Thyroid gland (tissue), 4 donors: ENCODE measurements around the gene FAM200B. TPM values are rescaled to one million over a fixed set of nuclear protein-coding genes. Genes with fewer than 3 reads are reported as not detected.

Experiments
- DNase-seq, 2 donors: peaks; one replicate each; pipeline ENCODE4 v3.0.0-alpha.2; 2019
- H3K27ac ChIP-seq, 3 donors: fragments of 200-600 bp; sonication (generic); 1 replicate in 2 of 3; 2 replicates in 1 of 3; pipeline ENCODE4 v1.5.1; 2016 to 2019; ENCODE audit warnings: mild to moderate bottlenecking in 1 of 3, moderate library complexity in 1 of 3
- H3K27me3 ChIP-seq: fragments of 200-600 bp; sonication (generic); one replicate; pipeline ENCODE4 v1.5.1; 2019
- H3K36me3 ChIP-seq, 2 donors: fragments of 200-600 bp; sonication (generic); one replicate each; pipeline ENCODE4 v1.5.1; 2016 to 2019
- H3K4me1 ChIP-seq, 2 donors: fragments of 200-600 bp; sonication (generic); one replicate each; pipeline ENCODE4 v1.5.1; 2017 to 2019
- H3K4me3 ChIP-seq, 3 donors: fragments of 200-600 bp; sonication (generic); replicated peaks in 1 of 3; 1 replicate in 2 of 3; 2 replicates in 1 of 3; pipeline ENCODE4 v1.5.1; 2016; ENCODE audit warnings: mild to moderate bottlenecking in 1 of 3
- H3K9me3 ChIP-seq: fragments of 200-600 bp; sonication (generic); one replicate; pipeline ENCODE4 v1.5.1; 2017
- POLR2A ChIP-seq, 2 donors: fragments of 450-650 bp; IDR thresholded peaks; one replicate each; pipeline ENCODE4 v1.6.1; 2017; ENCODE audit warnings: antibody characterized with exemption in 2 of 2, mild to moderate bottlenecking in 2 of 2, moderate library complexity in 1 of 2
- WGBS, 2 donors: methylation state at CpG; one replicate each; pipeline ENCODE4 v1.1.5; 2017; 5-methylcytosine and 5-hydroxymethylcytosine counted together
- intact Hi-C: fragments of 100-400 bp; cut with DNase I; formaldehyde crosslinking; loops from one replicate; pipeline ENCODE4 v1.15.1; 2023
- total RNA-seq, 4 donors: library from RNA; depleted of rRNA; stranded (reverse); fragments of >200 nt; gene quantifications; one replicate each; pipeline ENCODE4 v1.2.3, GENCODE V29; 2016
- TF ChIP-seq, protein P1 (sequence below), 6 experiments: fragments of 200-600 bp in 3 of 6; fragments of 450-650 bp in 3 of 6; sonication (generic) in 3 of 6; IDR thresholded peaks; one replicate each; pipeline ENCODE4 v1.5.1; 2016 to 2019; ENCODE audit warnings: antibody characterized with exemption in 6 of 6, mild to moderate bottlenecking in 2 of 6, inconsistent platforms in 1 of 6, moderate library complexity in 1 of 6

FAM200B gene
- total RNA-seq, 4 donors from 2014 or later: 62.4 to 85.6 (median 73.2) TPM

DNA sequence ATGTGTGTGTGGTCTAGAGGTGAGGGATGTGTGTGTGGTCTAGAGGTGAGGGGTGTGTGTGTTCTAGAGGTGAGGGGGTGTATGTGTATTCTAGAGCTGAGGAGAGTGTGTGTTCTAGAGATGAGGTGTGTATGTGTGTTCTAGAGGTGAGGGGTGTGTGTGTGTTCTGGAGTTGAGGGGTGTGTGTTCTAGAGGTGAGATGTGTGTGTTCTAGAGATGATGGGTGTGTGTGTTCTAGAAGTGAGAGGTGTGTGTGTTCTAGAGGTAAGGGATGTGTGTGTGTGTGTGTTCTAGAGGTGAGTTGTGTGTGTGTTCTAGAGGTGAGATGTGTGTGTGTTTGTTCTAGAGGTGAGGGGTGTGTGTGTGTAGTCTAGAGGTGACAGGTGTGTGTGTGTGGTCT is 22.5 kb downstream of the FAM200B start:
- no peak for TF ChIP-seq POLR2A (IDR thresholded peaks at IDR 0.05)
- TF ChIP-seq, protein P1, sequence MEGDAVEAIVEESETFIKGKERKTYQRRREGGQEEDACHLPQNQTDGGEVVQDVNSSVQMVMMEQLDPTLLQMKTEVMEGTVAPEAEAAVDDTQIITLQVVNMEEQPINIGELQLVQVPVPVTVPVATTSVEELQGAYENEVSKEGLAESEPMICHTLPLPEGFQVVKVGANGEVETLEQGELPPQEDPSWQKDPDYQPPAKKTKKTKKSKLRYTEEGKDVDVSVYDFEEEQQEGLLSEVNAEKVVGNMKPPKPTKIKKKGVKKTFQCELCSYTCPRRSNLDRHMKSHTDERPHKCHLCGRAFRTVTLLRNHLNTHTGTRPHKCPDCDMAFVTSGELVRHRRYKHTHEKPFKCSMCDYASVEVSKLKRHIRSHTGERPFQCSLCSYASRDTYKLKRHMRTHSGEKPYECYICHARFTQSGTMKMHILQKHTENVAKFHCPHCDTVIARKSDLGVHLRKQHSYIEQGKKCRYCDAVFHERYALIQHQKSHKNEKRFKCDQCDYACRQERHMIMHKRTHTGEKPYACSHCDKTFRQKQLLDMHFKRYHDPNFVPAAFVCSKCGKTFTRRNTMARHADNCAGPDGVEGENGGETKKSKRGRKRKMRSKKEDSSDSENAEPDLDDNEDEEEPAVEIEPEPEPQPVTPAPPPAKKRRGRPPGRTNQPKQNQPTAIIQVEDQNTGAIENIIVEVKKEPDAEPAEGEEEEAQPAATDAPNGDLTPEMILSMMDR (IDR thresholded peaks at IDR 0.05): no peak
- DNase-seq: no peak
- Histone ChIP-seq H3K4me3 (no peak overlapping the region), H3K27ac (no peak overlapping the region), H3K36me3 (no peaks in the 10 kb centered on the region), H3K27me3 (no peaks in the 10 kb centered on the region), H3K9me3 (no peaks in the 10 kb centered on the region), H3K4me1 (peaks cover 5 to 6% of the 10 kb centered on the region in 2 donors)
- intact Hi-C loops: no loop called here

DNA sequence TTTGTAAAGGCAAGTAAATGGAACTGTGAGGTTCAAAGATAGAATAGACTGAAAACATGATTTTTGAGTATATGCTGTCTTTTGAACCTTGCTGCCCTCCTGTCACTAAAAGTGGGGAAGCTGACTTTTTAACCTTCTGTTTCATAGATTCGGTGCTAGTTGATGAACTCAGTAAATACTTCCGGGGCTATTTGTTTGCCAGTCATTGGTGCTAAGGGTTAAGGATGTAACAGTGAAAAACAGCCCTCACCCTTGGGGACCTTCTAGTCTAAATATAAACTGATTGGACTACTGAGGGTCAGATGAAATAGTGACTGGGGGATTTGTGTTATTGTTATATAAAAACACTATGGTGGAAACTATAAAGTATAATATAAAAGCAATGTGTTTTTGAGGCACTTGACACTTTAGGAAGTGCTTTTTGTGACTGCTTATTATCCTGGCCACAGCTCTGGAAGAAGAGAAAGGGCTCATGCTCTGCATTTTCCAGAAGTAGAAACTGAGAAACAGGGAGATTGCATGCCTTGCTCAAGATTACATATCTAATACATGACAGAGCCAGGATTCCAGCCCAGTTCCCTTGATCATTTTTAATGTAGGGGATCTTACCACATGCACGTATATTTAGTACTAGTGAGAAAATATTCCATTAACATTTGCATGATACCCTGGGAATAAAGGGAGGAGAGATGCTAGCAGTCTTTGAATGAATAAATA is 25.2 kb downstream of the FAM200B start:
- WGBS, 2 donors: 65 to 68% methylated on average over 3 of the region's 3 CpGs
- no peaks in the 10 kb centered on the region for H3K27me3 ChIP-seq
- TF ChIP-seq, protein P1 (IDR thresholded peaks at IDR 0.05): no peak
- TF ChIP-seq POLR2A (IDR thresholded peaks at IDR 0.05): no peak
- intact Hi-C loops: no loop called here
- no peaks in the 10 kb centered on the region for H3K9me3 ChIP-seq
- H3K4me3 ChIP-seq: no peak overlapping the region
- no peak overlapping the region for H3K27ac ChIP-seq
- H3K4me1 ChIP-seq: peaks cover 5 to 6% of the 10 kb centered on the region in 2 donors
- H3K36me3 ChIP-seq: no peaks in the 10 kb centered on the region
- no peak for DNase-seq

DNA sequence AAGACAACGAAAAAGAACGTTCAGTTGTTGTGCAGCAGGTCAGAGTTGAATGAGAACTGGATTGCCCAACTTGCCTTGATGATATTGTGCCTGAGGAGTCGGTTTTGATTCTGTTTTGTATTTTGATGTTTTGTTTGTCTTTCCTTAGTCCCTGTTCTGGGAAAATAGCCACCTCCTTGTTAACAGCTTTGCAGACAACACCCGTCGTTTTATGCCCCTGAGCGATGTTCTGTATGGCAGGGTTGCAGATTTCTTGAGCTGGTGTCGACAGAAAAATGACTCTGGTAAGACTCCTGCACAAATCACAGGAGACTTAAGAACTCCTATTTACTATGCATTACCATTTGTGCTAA is 25.7 kb downstream of the FAM200B start:
- Histone ChIP-seq H3K9me3 (no peaks in the 10 kb centered on the region), H3K36me3 (no peaks in the 10 kb centered on the region), H3K27ac (no peak overlapping the region)

DNA sequence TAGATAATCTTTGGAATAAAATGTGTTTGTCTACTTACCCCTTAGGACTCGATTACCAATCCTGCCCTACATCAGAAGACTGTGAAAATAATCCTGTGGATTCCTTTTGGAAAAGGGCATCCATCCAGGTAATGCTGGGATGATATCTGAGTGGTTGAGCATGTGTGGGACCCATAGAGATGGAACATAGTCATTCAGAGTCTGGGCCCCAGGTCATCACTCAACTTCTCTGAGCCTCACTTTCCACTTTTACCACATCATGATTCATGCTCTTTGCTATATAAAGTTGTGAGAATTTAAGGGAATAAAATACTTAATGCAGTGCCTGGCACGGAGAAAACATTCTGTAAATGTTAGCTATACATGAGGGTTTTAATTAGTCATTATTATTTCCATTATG is 30.1 kb downstream of the FAM200B start:
- no peak for TF ChIP-seq POLR2A (IDR thresholded peaks at IDR 0.05)
- TF ChIP-seq, protein P1 (IDR thresholded peaks at IDR 0.05): no peak
- H3K4me1 ChIP-seq: peaks cover 11 to 12% of the 10 kb centered on the region in 2 donors
- H3K36me3 ChIP-seq: no peaks in the 10 kb centered on the region
- H3K9me3 ChIP-seq: no peaks in the 10 kb centered on the region
- intact Hi-C loops: no loop called here
- no peak overlapping the region for H3K27ac ChIP-seq
- no peaks in the 10 kb centered on the region for H3K27me3 ChIP-seq
- 89 to 93% methylated on average over 2 of the region's 2 CpGs for WGBS, 2 donors
- no peak for DNase-seq
- H3K4me3 ChIP-seq: no peak overlapping the region

More for the DNA sequence above, 25.7 kb downstream of the FAM200B start:
- H3K27me3 ChIP-seq: no peaks in the 10 kb centered on the region
- TF ChIP-seq, protein P1 (IDR thresholded peaks at IDR 0.05): no peak
- TF ChIP-seq POLR2A (IDR thresholded peaks at IDR 0.05): no peak
- peaks cover 4 to 5% of the 10 kb centered on the region in 2 donors for H3K4me1 ChIP-seq
- H3K4me3 ChIP-seq: no peak overlapping the region
- no peak for DNase-seq
- intact Hi-C loops: no loop called here
- WGBS, 2 donors: 63 to 67% methylated on average over 7 of the region's 7 CpGs

DNA sequence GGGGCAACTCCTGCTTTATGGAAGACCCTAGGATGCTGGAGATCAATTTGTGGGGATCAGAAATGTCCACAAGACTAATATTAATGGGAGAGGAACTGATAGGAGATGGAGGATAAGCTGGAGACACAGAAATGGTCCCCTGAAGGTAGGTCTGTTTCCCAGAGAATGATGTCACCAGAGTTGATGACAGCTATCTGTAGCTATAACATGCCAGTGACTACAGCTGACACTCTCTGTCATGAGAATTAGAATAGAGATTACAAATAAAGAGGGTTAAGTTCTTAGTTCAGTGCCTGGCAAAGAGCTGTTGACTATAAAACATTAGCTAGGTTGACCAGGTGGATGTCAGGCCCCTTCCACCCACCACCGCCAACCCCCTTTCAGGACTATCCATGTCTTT is 30.6 kb downstream of the FAM200B start:
- TF ChIP-seq POLR2A (IDR thresholded peaks at IDR 0.05): no peak
- 100% methylated on average over 1 of the region's 1 CpG for WGBS, 2 donors
- intact Hi-C loops: no loop called here

More for the DNA sequence above, 30.6 kb downstream of the FAM200B start:
- Histone ChIP-seq H3K4me3 (no peak overlapping the region), H3K4me1 (peaks cover 11 to 12% of the 10 kb centered on the region in 2 donors), H3K27ac (no peak overlapping the region), H3K9me3 (no peaks in the 10 kb centered on the region), H3K27me3 (no peaks in the 10 kb centered on the region), H3K36me3 (no peaks in the 10 kb centered on the region)
- DNase-seq: no peak
